B cell (primary cell): Measurements from ENCODE around the gene CDC42BPB. TPM values are rescaled to one million over a fixed set of nuclear protein-coding genes. Genes with fewer than 3 reads are reported as not detected.

Experiments used
- ATAC-seq: fragments of 200-7000 bp; cut with Tn5 transposase; one replicate; pipeline ENCODE4 v1.10.0; 2021; ENCODE audit warnings: low read depth, mild to moderate bottlenecking, moderate number of reproducible peaks, moderate library complexity
- CTCF ChIA-PET: fragments of 350-600 bp; sonication (Branson Sonifier 250); formaldehyde crosslinking; loops from one replicate; lab custom pipeline; 2021; ENCODE audit warnings: antibody characterized with exemption, inconsistent platforms; lab: Charles Lee
- POLR2A ChIA-PET: fragments of 350-600 bp; sonication (Branson Sonifier 250); formaldehyde crosslinking; loops from one replicate; lab custom pipeline; 2021; ENCODE audit warnings: antibody characterized with exemption; lab: Charles Lee
- DNase-seq: peaks from one replicate; pipeline ENCODE4 v3.0.0; 2013
- H2AFZ ChIP-seq: 2 replicates; pipeline ENCODE4 v1.6.1; 2012; ENCODE audit warnings: mild to moderate bottlenecking, low read depth, low read length; ENCODE audit not compliant: insufficient read depth, poor library complexity, severe bottlenecking
- H3K27ac ChIP-seq, 2 donors: 1 replicate in 1 of 2; 2 replicates in 1 of 2; pipeline ENCODE4 v1.5.1; 2012 to 2013; ENCODE audit warnings: low read length in 2 of 2, mild to moderate bottlenecking in 2 of 2, moderate library complexity in 1 of 2
- H3K27me3 ChIP-seq, 4 experiments: fragments of 200-600 bp in 1 of 4; sonication (generic) in 1 of 4; replicated peaks in 1 of 4; 1 replicate in 2 of 4; 2 replicates in 2 of 4; pipeline versions ENCODE4 v1.6.1 to v1.7.0; 2013 to 2016; ENCODE audit warnings: low read length in 3 of 4, mild to moderate bottlenecking in 2 of 4, mixed read lengths in 1 of 4, moderate library complexity in 1 of 4; ENCODE audit not compliant: insufficient read depth in 4 of 4, control insufficient read depth in 3 of 4; ENCODE audit errors: control extremely low read depth in 1 of 4
- H3K36me3 ChIP-seq, 2 experiments: replicated peaks in 1 of 2; 1 replicate in 1 of 2; 2 replicates in 1 of 2; pipeline versions ENCODE4 v1.6.1 to v1.7.1; 2013; ENCODE audit warnings: low read length in 1 of 2; ENCODE audit not compliant: insufficient read depth in 2 of 2, control insufficient read depth in 1 of 2; ENCODE audit errors: control extremely low read depth in 1 of 2, extremely low read depth in 1 of 2
- H3K4me1 ChIP-seq, 2 donors: fragments of 200-600 bp in 1 of 2; sonication (generic) in 1 of 2; 1 replicate in 1 of 2; 2 replicates in 1 of 2; pipeline versions ENCODE4 v1.5.1 to v1.6.1; 2013 to 2017; ENCODE audit warnings: low read length in 2 of 2; ENCODE audit not compliant: control insufficient read depth in 2 of 2, insufficient read depth in 2 of 2
- H3K4me2 ChIP-seq: replicated peaks from 2 replicates; pipeline ENCODE3; 2012; ENCODE audit warnings: mild to moderate bottlenecking, low read depth, low read length; ENCODE audit not compliant: poor library complexity, severe bottlenecking
- H3K4me3 ChIP-seq, 5 experiments: fragments of 200-600 bp in 1 of 5; sonication (generic) in 1 of 5; 1 replicate in 3 of 5; 2 replicates in 2 of 5; pipeline versions ENCODE4 v1.5.1 to v1.7.0; 2011 to 2016; ENCODE audit warnings: low read length in 4 of 5, mild to moderate bottlenecking in 4 of 5, low read depth in 2 of 5, control low read depth in 1 of 5, moderate library complexity in 1 of 5; ENCODE audit not compliant: insufficient read depth in 1 of 5; ENCODE audit errors: control extremely low read depth in 1 of 5, extremely low read depth in 1 of 5
- H3K79me2 ChIP-seq: fragments of 200-600 bp; sonication (generic); one replicate; pipeline ENCODE4 v1.6.0; 2016; ENCODE audit warnings: low read length; ENCODE audit not compliant: control insufficient read depth, insufficient read depth
- H3K9ac ChIP-seq: fragments of 200-600 bp; sonication (generic); 2 replicates; pipeline ENCODE4 v1.6.1; 2017; ENCODE audit warnings: mild to moderate bottlenecking, low read length, moderate library complexity
- H3K9me3 ChIP-seq, 3 donors: one replicate each; pipeline versions ENCODE4 v1.6.1 to v1.7.1; 2013; ENCODE audit warnings: low read length in 2 of 3; ENCODE audit not compliant: control insufficient read depth in 2 of 3, insufficient read depth in 1 of 3; ENCODE audit errors: control extremely low read depth in 1 of 3
- H4K20me1 ChIP-seq: 2 replicates; pipeline ENCODE4 v1.6.0; 2012; ENCODE audit warnings: mild to moderate bottlenecking, low read length; ENCODE audit not compliant: insufficient read depth, control insufficient read depth, poor library complexity, severe bottlenecking
- H3K27ac Mint-ChIP-seq: one replicate; pipeline ENCODE4 v1.8.0; 2021; ENCODE audit warnings: mixed read lengths
- H3K27me3 Mint-ChIP-seq: one replicate; pipeline ENCODE4 v1.8.0; 2021; ENCODE audit warnings: mixed read lengths
- H3K4me1 Mint-ChIP-seq: one replicate; pipeline ENCODE4 v1.8.0; 2021; ENCODE audit warnings: mixed read lengths
- H3K4me3 Mint-ChIP-seq: one replicate; pipeline ENCODE4 v1.8.0; 2021; ENCODE audit warnings: mixed read lengths
- H3K9me3 Mint-ChIP-seq: one replicate; pipeline ENCODE4 v1.8.0; 2022; ENCODE audit warnings: mixed read lengths; ENCODE audit not compliant: insufficient read depth
- CTCF ChIP-seq: fragments of 200-600 bp; IDR thresholded peaks from one replicate; pipeline ENCODE4 v1.8.0; 2022; ENCODE audit warnings: antibody characterized with exemption, mild to moderate bottlenecking
- EZH2 ChIP-seq: IDR thresholded peaks from 2 replicates; pipeline ENCODE4 v1.6.1; 2012; ENCODE audit warnings: borderline replicate concordance, low read depth, mild to moderate bottlenecking, moderate library complexity, low read length; ENCODE audit not compliant: insufficient read depth, poor library complexity, severe bottlenecking
- WGBS: methylation state at CpG from one replicate; pipeline ENCODE4 v1.1.5; 2013; ENCODE audit warnings: missing lambda C conversion rate; ENCODE audit not compliant: insufficient coverage; 5-methylcytosine and 5-hydroxymethylcytosine counted together
- intact Hi-C: fragments of 100-400 bp; cut with micrococcal nuclease; formaldehyde crosslinking; loops from one replicate; pipeline ENCODE4 v1.10.0; 2022
- polyA plus RNA-seq: library from polyadenylated mRNA; depleted of rRNA; stranded (reverse); fragments of >200 nt; gene quantifications from 2 replicates; pipeline ENCODE4 v1.2.3, GENCODE V29; 2012
- total RNA-seq, 2 donors: library from RNA; stranded (reverse); fragments of 120-200 nt in 1 of 2; gene quantifications; 1 replicate in 1 of 2; 2 replicates in 1 of 2; pipeline versions ENCODE4 v1.2.3 to v1.2.4, GENCODE V29; 2013 to 2022

Gene CDC42BPB
- total and polyA plus RNA-seq, 2 donors (not counting 1 experiment from before 2014, with no cell fraction given), result 23.9 to 52.5 TPM

GRCh38 chr14:103001651-103002396 is 55.5 kb downstream of the CDC42BPB start:
- DNase-seq (peak; percentile 59), ATAC-seq (peak; percentile 87)
- Histone ChIP-seq H3K9ac (no peak overlapping the region), H3K27ac (no peak overlapping the region), H3K4me2 (peak overlapping the region; percentile 36), H4K20me1 (no peaks in the 10 kb centered on the region), H3K79me2 (no peaks in the 10 kb centered on the region), H2AFZ (no peak overlapping the region), H3K4me1 (peaks cover 0 to 17% of the 10 kb centered on the region in 2 donors), H3K4me3 (no peak overlapping the region), H3K36me3 (peaks cover 0 to 10% of the 10 kb centered on the region in 2 experiments), H3K9me3 (no peaks in the 10 kb centered on the region), H3K27me3 (no peaks in the 10 kb centered on the region)
- no peaks in the 10 kb centered on the region for H3K27me3 Mint-ChIP-seq
- CTCF ChIA-PET, result interaction anchor here (2.9 kb wide), 1 partner anchor 307 kb away, joined by 13 read pairs; no protein-coding TSS in a partner anchor
- peak overlapping the region; percentile 74 for H3K27ac Mint-ChIP-seq
- POLR2A ChIA-PET, result no interaction called here
- intact Hi-C loops, result no loop called here
- peaks cover 10% of the 10 kb centered on the region for H3K4me1 Mint-ChIP-seq
- 78% methylated on average over 36 of the region's 37 CpGs for WGBS
- H3K9me3 Mint-ChIP-seq, result no peaks in the 10 kb centered on the region
- TF ChIP-seq CTCF (no peak), EZH2 (no peak)
- peak overlapping the region; percentile 11 for H3K4me3 Mint-ChIP-seq

DNA sequence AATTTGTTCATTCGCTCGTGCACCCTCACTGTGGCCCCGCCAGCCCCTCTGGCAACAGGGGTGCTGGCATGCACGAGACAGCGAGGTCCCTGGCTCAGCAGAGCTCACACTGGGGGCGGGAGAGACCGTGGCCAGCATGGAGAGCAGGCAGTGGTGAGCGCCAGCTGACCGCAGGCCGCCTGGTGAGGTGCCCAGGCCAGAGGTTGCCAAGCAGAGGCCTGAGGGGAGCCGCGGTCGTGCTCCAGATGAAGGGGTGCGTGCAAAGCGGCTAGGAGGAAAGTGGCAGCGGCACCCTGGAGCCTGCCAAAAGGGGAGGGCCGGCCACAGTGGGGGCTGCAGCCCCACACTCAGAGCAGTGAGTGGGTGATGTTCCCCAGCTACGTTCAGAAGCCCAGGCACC is 56.1 kb downstream of the CDC42BPB start:
- CTCF ChIA-PET, result interaction anchor here (2.9 kb wide), 1 partner anchor 306 kb away, joined by 13 read pairs; no protein-coding TSS in a partner anchor
- H3K27ac ChIP-seq, result no peak overlapping the region
- no peak overlapping the region for H3K4me3 ChIP-seq
- H3K4me1 ChIP-seq, result peaks cover 0 to 17% of the 10 kb centered on the region in 2 donors
- POLR2A ChIA-PET, result no interaction called here
- no peaks in the 10 kb centered on the region for H3K9me3 Mint-ChIP-seq
- no peak overlapping the region for H3K27ac Mint-ChIP-seq
- peaks cover 10% of the 10 kb centered on the region for H3K4me1 Mint-ChIP-seq
- H2AFZ ChIP-seq, result no peak overlapping the region
- no peaks in the 10 kb centered on the region for H3K9me3 ChIP-seq
- no peaks in the 10 kb centered on the region for H4K20me1 ChIP-seq
- H3K27me3 Mint-ChIP-seq, result no peaks in the 10 kb centered on the region
- no peak overlapping the region for H3K4me3 Mint-ChIP-seq
- peaks cover 0 to 10% of the 10 kb centered on the region in 2 experiments for H3K36me3 ChIP-seq
- no peaks in the 10 kb centered on the region for H3K27me3 ChIP-seq
- TF ChIP-seq EZH2 (no peak), CTCF (no peak)
- H3K79me2 ChIP-seq, result no peaks in the 10 kb centered on the region
- ATAC-seq (no peak), DNase-seq (no peak)
- intact Hi-C loops, result no loop called here
- H3K9ac ChIP-seq, result no peak overlapping the region
- 97% methylated on average over 18 of the region's 18 CpGs for WGBS
- H3K4me2 ChIP-seq, result no peak overlapping the region
